Measurements from ENCODE around the gene LITAF.
A peak's percentile ranks its signal among the peaks of the same experiment; 100 is the strongest.

DNA sequence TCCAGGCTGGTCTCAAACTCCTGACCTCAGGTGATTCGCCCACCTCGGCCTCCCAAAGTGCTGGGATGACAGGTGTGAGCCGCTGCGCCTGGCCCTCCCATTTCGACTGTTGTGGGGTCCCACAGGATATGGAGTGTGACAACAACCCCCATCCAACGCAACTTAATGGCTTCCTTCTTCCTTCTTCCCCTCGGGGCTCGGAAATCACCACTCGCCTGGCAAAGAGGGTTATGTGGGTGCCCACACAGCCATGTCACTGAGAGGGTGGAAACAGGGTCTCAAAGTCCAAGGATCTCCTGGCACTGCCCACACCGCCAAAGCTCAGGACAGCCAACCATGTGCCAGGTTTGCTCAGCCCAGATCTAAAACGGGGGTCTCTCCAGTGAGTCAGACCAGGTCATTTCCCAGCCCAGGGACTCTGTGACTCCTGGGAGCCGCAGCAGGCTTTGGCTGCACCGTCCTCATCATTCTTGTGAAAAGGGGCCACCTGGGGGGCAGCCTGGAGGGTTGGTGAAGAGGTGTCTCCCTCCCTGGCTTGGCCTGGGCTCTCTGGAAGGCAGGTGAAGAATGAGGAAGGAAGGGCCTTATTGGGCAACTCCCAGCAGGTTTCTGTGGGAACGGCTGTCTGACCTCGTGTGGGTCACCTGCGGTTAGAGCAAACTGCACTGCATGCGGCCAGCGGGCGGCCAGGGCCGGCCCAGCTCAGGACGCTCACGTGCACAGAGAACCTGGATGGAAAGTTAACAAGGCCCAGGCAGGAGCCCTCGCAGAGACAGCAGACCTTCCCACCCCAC is 25.3 kb upstream of the LITAF start:
- TF ChIP-seq CTCF (IDR thresholded peaks at IDR 0.05) (no peak), EP300 (IDR thresholded peaks at IDR 0.05; ENCODE audit: low read depth) (no peak), POLR2A (IDR thresholded peaks at IDR 0.05) (peak; percentile 24), POLR2AphosphoS5 (IDR thresholded peaks at IDR 0.05) (peak in 2 of 3 donors; percentile 60 to 72)
